Stimulated activated CD8-positive, alpha-beta memory T cell treated with anti-CD3 and anti-CD28 coated beads, Interleukin-15, amount 100 ng/mL, for 48 hours (primary cell): Measurements from ENCODE around the gene SNAPC4.
A peak's percentile ranks its signal among the peaks of the same experiment; 100 is the strongest.

Experiments
- DNase-seq, 2 donors: peaks; one replicate each; pipeline ENCODE4 v3.0.0-alpha.2; 2020; ENCODE audit warnings: low read depth in 2 of 2

The SNAPC4 gene

GRCh38 chr9:136400038-136400834 is at the start of gene SNAPC4:
TSS of gene SNAPC4 (minus strand) at chr9:136400170. CDS start at chr9:136398428, 1,742 bp downstream.
- DNase-seq: peak; percentile 79 to 85

- DNase-seq: no peak
Observed at GRCh38 chr9:136448655-136449054, 48.7 kb upstream of the SNAPC4 start.

GRCh38 chr9:136447173-136447778 is 47.3 kb upstream of the SNAPC4 start:
- DNase-seq: no peak

GRCh38 chr9:136445799-136446198 is 45.8 kb upstream of the SNAPC4 start:
- DNase-seq: no peak

GRCh38 chr9:136444102-136444501 is 44.1 kb upstream of the SNAPC4 start:
- no peak for DNase-seq

- DNase-seq: no peak
Observed at GRCh38 chr9:136443687-136444086, 43.7 kb upstream of the SNAPC4 start.

- DNase-seq: no peak
Observed at GRCh38 chr9:136443087-136443486, 43.1 kb upstream of the SNAPC4 start.

GRCh38 chr9:136442265-136442664 is 42.3 kb upstream of the SNAPC4 start:
- no peak for DNase-seq

- DNase-seq: no peak
Observed at GRCh38 chr9:136441681-136442245, 41.8 kb upstream of the SNAPC4 start.

GRCh38 chr9:136441191-136441680 is 41.3 kb upstream of the SNAPC4 start:
- DNase-seq: no peak

- DNase-seq: peak; percentile 72
Observed at GRCh38 chr9:136439481-136440408, 39.8 kb upstream of the SNAPC4 start, which contains the start of gene INPP5E. TSS of gene INPP5E (minus strand) at chr9:136439845. CDS start at chr9:136439419, 426 bp downstream.

GRCh38 chr9:136438548-136439480 is 38.8 kb upstream of the SNAPC4 start:
- DNase-seq: peak; percentile 42 to 45

GRCh38 chr9:136437839-136438547 is 38.0 kb upstream of the SNAPC4 start:
- DNase-seq: no peak

GRCh38 chr9:136437430-136437829 is 37.5 kb upstream of the SNAPC4 start:
- no peak for DNase-seq

- no peak for DNase-seq
Observed at GRCh38 chr9:136436055-136436634, 36.2 kb upstream of the SNAPC4 start.

GRCh38 chr9:136434580-136435169 is 34.7 kb upstream of the SNAPC4 start:
- no peak for DNase-seq

GRCh38 chr9:136433849-136434579 is 34.0 kb upstream of the SNAPC4 start:
- DNase-seq: no peak

GRCh38 chr9:136433043-136433715 is 33.2 kb upstream of the SNAPC4 start:
- no peak for DNase-seq
